Spleen (tissue), 11 donors: ENCODE measurements around the gene N4BP3. TPM values are rescaled to one million over a fixed set of nuclear protein-coding genes. Genes with fewer than 3 reads are reported as not detected.

Source experiments
- DNase-seq: peaks from one replicate; pipeline ENCODE4 v3.0.0-alpha.2; 2020
- H3K27ac ChIP-seq, 8 donors: fragments of 200-600 bp; sonication (generic) in 7 of 8; 1 replicate in 4 of 8; 2 replicates in 4 of 8; pipeline versions ENCODE4 v1.5.0 to v1.8.0; 2016 to 2021; ENCODE audit warnings: inconsistent platforms in 4 of 8, mild to moderate bottlenecking in 4 of 8, moderate library complexity in 1 of 8
- H3K27me3 ChIP-seq, 7 donors: fragments of 200-600 bp; sonication (generic) in 6 of 7; replicated peaks in 1 of 7; 1 replicate in 4 of 7; 2 replicates in 3 of 7; pipeline versions ENCODE4 v1.5.0 to v1.8.0; 2016 to 2021; ENCODE audit warnings: inconsistent platforms in 3 of 7, mild to moderate bottlenecking in 1 of 7
- H3K36me3 ChIP-seq, 6 donors: fragments of 200-600 bp; sonication (generic) in 5 of 6; 1 replicate in 4 of 6; 2 replicates in 2 of 6; pipeline versions ENCODE4 v1.5.0 to v1.8.0; 2016 to 2021; ENCODE audit warnings: inconsistent platforms in 2 of 6
- H3K4me1 ChIP-seq, 6 donors: fragments of 200-600 bp; sonication (generic) in 5 of 6; 1 replicate in 3 of 6; 2 replicates in 3 of 6; pipeline versions ENCODE4 v1.5.0 to v1.8.0; 2016 to 2021; ENCODE audit warnings: inconsistent platforms in 3 of 6
- H3K4me3 ChIP-seq, 8 donors: fragments of 200-600 bp; sonication (generic) in 7 of 8; 1 replicate in 4 of 8; 2 replicates in 4 of 8; pipeline versions ENCODE4 v1.5.0 to v1.8.0; 2016 to 2021; ENCODE audit warnings: inconsistent platforms in 4 of 8, mild to moderate bottlenecking in 4 of 8, moderate library complexity in 2 of 8
- H3K9me3 ChIP-seq, 8 donors: fragments of 200-600 bp; sonication (generic) in 7 of 8; 1 replicate in 4 of 8; 2 replicates in 4 of 8; pipeline versions ENCODE4 v1.5.0 to v1.8.0; 2016 to 2021; ENCODE audit warnings: inconsistent platforms in 4 of 8
- POLR2A ChIP-seq, 3 donors: fragments of 450-650 bp; IDR thresholded peaks; one replicate each; pipeline ENCODE4 v1.5.1; 2017; ENCODE audit warnings: antibody characterized with exemption in 3 of 3, mild to moderate bottlenecking in 1 of 3
- POLR2AphosphoS5 ChIP-seq, 3 donors: sonication (generic); formaldehyde crosslinking; IDR thresholded peaks; one replicate each; pipeline ENCODE4 v1.5.1; 2017; ENCODE audit warnings: antibody characterized with exemption in 3 of 3
- WGBS, 5 donors: extraction: QIAGEN DNeasy Blood & Tissue Kit in 3 of 5; methylation state at CpG; one replicate each; pipeline versions ENCODE4 v1.1.5 to v1.1.7; 2013 to 2018; 5-methylcytosine and 5-hydroxymethylcytosine counted together
- intact Hi-C: fragments of 100-400 bp; cut with DNase I; formaldehyde crosslinking; loops from one replicate; pipeline ENCODE4 v1.15.0; 2023; ENCODE audit warnings: low total_unique reads
- polyA plus RNA-seq, 3 donors: library from polyadenylated mRNA; stranded (reverse); fragments of 200-250 nt; gene quantifications; one replicate each; pipeline ENCODE4 v1.2.1, GENCODE V29; 2013
- total RNA-seq, 7 donors: library from RNA; depleted of rRNA in 3 of 7; stranded (reverse); fragments of >200 nt in 3 of 7; fragmentation: NEBNext Ultra II Directional in 4 of 7; extraction: Animal tissue kit (Norgen Biotek cat#: 25700) in 4 of 7; gene quantifications; one replicate each; pipeline versions ENCODE4 v1.1.0 to v1.2.1, GENCODE V29; 2016 to 2021
- TF ChIP-seq, protein P1 (sequence below), 11 experiments: fragments of 200-600 bp in 7 of 11; fragments of 450-650 bp in 4 of 11; sonication (generic) in 4 of 11; IDR thresholded peaks in 8 of 11; conservative IDR thresholded peaks in 3 of 11; 1 replicate in 7 of 11; 2 replicates in 4 of 11; pipeline versions ENCODE4 v1.4.0 to v1.8.0; 2016 to 2021; ENCODE audit warnings: antibody characterized with exemption in 11 of 11, inconsistent platforms in 4 of 11, mild to moderate bottlenecking in 1 of 11
- donor health status: healthy with polysubstance abuse.
- donor health status: DM: no; HTN: no; CAD: no; lungs with moderate emphysema.
- donor health status: DM: no; HTN: no; CAD: no.
- donor health status: Bipolar disorder and iron deficiency.
- donor health status: healthy.
- donor health status: DM: no; HTN: no; CAD: no.
- donor health status: DM: yes; HTN: yes; CAD: no.

Gene N4BP3
- total and polyA plus RNA-seq, 10 donors, result 1.2 to 6.6 (median 3.5) TPM

DNA sequence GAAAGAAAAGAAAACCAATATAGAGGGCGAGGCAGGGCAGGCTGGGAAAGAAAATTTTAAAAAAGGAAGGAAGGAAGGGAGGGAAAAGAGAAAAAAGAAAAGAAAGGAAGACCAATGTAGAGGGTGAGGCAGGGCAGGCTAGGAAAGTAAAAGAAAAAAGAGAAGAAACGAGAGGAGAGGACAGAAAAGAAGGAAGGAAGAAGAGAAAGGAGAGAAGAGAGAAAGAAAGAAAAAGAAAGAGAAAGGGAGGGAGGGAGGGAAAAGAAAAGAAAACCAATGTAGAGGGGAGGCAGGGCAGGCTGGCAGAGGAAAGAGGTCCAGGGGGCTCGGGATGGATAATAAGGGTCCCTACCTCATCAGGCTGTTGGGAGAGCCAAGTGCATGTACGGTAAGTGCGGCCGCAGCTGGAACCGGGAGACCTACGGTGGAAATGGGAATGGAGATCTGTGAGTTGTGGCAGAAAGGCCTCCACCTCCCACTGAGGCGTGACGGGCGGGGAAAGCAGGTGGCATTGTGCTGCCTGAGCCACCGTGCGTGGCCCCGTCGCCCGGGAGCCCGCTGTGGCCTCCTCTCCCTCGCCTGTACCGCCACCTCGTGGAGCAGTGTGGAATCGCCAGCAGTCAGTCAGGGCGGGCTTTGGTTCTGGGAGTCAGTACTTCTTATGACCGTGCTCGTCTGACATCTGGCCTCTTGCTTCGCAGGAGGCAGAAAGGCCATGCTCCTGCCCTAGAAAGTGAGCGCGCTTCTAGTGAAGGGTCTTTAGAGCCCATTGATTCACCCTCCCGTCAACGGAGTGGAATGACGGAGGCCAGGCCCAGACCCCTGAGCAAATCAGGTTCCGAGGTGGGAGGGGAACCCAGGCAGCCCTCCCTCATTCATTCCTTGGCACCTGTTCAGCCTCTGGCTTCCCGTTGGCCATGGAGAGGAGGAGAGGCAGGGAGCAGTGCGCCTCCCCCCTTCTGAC is 50.7 kb downstream of the N4BP3 start:
- Histone ChIP-seq H3K27ac (no peak overlapping the region), H3K4me1 (peaks cover 0 to 12% (median 9%) of the 10 kb centered on the region in 6 donors), H3K9me3 (no peaks in the 10 kb centered on the region), H3K36me3 (no peaks in the 10 kb centered on the region), H3K4me3 (peak overlapping the region in 2 of 8 donors; percentile 25 to 50), H3K27me3 (peaks cover 0 to 39% (median 6%) of the 10 kb centered on the region in 7 donors)
- DNase-seq, result peak; percentile 97
- TF ChIP-seq POLR2A (IDR thresholded peaks at IDR 0.05), result no peak
- TF ChIP-seq, protein P1, sequence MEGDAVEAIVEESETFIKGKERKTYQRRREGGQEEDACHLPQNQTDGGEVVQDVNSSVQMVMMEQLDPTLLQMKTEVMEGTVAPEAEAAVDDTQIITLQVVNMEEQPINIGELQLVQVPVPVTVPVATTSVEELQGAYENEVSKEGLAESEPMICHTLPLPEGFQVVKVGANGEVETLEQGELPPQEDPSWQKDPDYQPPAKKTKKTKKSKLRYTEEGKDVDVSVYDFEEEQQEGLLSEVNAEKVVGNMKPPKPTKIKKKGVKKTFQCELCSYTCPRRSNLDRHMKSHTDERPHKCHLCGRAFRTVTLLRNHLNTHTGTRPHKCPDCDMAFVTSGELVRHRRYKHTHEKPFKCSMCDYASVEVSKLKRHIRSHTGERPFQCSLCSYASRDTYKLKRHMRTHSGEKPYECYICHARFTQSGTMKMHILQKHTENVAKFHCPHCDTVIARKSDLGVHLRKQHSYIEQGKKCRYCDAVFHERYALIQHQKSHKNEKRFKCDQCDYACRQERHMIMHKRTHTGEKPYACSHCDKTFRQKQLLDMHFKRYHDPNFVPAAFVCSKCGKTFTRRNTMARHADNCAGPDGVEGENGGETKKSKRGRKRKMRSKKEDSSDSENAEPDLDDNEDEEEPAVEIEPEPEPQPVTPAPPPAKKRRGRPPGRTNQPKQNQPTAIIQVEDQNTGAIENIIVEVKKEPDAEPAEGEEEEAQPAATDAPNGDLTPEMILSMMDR (IDR thresholded peaks at IDR 0.05 in 8 of 11, conservative IDR thresholded peaks at IDR 0.05 in 3 of 11), result peak; percentile 96 to 99 (median 99)
- TF ChIP-seq POLR2AphosphoS5 (IDR thresholded peaks at IDR 0.05), result peak; percentile 50 to 78 (median 67)
- intact Hi-C loops, result loop anchor here (5.0 kb wide), 1 partner anchor 87 kb away; no protein-coding TSS in a partner anchor
- WGBS, 5 donors, result 11 to 14% (median 13%) methylated on average over 29 to 33 of the region's 33 CpGs

DNA sequence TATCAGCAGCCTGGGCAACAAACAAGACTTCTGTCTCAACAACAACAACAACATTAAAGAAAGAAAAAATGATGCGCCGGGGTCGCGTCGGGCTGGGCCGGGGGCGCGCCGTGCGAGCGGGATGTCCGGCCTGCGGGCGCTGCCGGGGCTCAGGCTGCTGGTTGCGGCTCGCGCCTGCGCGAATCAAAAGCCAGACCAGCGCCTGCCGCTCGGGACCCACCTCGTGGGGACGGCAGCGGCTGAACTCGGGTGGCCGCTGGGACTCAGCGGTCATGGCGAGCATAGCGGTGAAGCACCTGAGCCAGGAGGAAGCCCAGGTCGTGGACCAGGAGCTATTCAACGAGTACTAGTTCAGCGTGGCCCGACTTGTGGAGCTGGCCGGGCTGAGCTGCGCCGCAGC is 52.2 kb downstream of the N4BP3 start:
- no peak for DNase-seq
- intact Hi-C loops, result no loop called here
- TF ChIP-seq POLR2AphosphoS5 (IDR thresholded peaks at IDR 0.05), result no peak
- TF ChIP-seq POLR2A (IDR thresholded peaks at IDR 0.05), result no peak
- TF ChIP-seq, protein P1 (IDR thresholded peaks at IDR 0.05 in 8 of 11, conservative IDR thresholded peaks at IDR 0.05 in 3 of 11), result no peak
- H3K27me3 ChIP-seq, result peaks cover 0 to 39% (median 6%) of the 10 kb centered on the region in 7 donors
- no peak overlapping the region for H3K27ac ChIP-seq
- H3K9me3 ChIP-seq, result no peaks in the 10 kb centered on the region
- 38 to 75% (median 59%) methylated on average over 24 to 38 of the region's 38 CpGs for WGBS, 5 donors
- peaks cover 0 to 12% (median 9%) of the 10 kb centered on the region in 6 donors for H3K4me1 ChIP-seq
- H3K36me3 ChIP-seq, result no peaks in the 10 kb centered on the region
- H3K4me3 ChIP-seq, result no peak overlapping the region

DNA sequence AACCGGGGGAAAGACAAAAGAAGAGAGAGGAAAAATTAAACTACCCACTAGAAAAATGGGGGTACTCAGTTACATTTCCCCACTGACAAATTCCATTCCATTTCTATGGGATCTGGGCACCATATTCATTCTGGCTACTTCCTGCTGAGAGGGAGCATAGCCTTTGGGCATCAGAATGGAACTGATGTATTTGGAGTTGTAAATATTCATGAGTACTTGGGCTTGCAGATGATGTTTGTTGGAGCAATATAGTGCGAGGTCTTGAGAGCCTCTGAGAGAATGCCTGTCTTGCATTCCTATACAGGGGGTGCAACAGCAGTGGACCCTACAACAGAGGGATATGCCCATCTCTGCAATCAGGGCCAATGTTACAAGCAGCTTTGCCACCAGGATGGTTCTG is 57.1 kb downstream of the N4BP3 start:
- TF ChIP-seq POLR2A (IDR thresholded peaks at IDR 0.05), result no peak
- H3K27ac ChIP-seq, result no peak overlapping the region
- no peaks in the 10 kb centered on the region for H3K36me3 ChIP-seq
- peaks cover 0 to 9% (median 3%) of the 10 kb centered on the region in 7 donors for H3K27me3 ChIP-seq
- 90 to 94% (median 93%) methylated on average over 2 of the region's 2 CpGs for WGBS, 5 donors
- no peak overlapping the region for H3K4me3 ChIP-seq
- no peaks in the 10 kb centered on the region for H3K4me1 ChIP-seq
- intact Hi-C loops, result no loop called here
- no peaks in the 10 kb centered on the region for H3K9me3 ChIP-seq
- no peak for DNase-seq

DNA sequence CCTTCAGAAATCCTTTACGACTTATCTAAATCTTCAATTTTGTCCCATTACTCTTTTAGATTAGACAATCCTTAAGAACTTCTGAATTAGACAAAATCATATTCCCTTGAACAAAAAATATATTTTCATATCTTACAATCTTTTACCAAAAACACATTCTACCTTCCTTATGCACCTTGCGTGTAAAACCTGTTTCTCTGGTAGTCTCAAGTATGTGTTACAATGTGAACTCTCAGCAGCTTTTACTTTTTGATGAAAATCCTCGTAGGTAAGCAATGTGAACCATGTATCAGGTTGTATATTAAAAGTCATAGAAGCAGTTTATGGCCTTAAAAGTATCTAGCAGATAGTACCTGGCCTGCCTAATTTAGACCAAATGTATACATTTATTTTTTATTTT is 61.1 kb downstream of the N4BP3 start:
- Histone ChIP-seq H3K36me3 (no peaks in the 10 kb centered on the region), H3K4me1 (no peaks in the 10 kb centered on the region), H3K27me3 (no peaks in the 10 kb centered on the region), H3K9me3 (no peaks in the 10 kb centered on the region), H3K4me3 (no peak overlapping the region), H3K27ac (no peak overlapping the region)
- TF ChIP-seq POLR2AphosphoS5 (IDR thresholded peaks at IDR 0.05), result no peak
- TF ChIP-seq, protein P1 (IDR thresholded peaks at IDR 0.05 in 8 of 11, conservative IDR thresholded peaks at IDR 0.05 in 3 of 11), result no peak
- TF ChIP-seq POLR2A (IDR thresholded peaks at IDR 0.05), result no peak
- intact Hi-C loops, result no loop called here
- WGBS, 5 donors, result 89 to 96% (median 90%) methylated on average over 3 of the region's 3 CpGs
- DNase-seq, result no peak

Other genes with a start within 250 kb of the N4BP3 start
- gene PROP1, start 117.3 kb upstream of the N4BP3 start, total RNA-seq, result not detected
- not detected for gene PROP1, start 117.3 kb upstream of the N4BP3 start, polyA plus RNA-seq
- 10 to 100 TPM; 32.3 to 52.8 (median 36.3) TPM for gene RMND5B, start 17.5 kb downstream of the N4BP3 start, total RNA-seq
- gene RMND5B, start 17.5 kb downstream of the N4BP3 start, polyA plus RNA-seq, result 10 to 100 TPM; 22.2 to 37.9 (median 23.3) TPM
- gene NHP2, start 40.4 kb downstream of the N4BP3 start, total RNA-seq, result 100 to 1,000 TPM in 2 of 7 donors, 10 to 100 TPM in 5; 53.7 to 115 (median 81.5) TPM
- gene NHP2, start 40.4 kb downstream of the N4BP3 start, polyA plus RNA-seq, result 100 to 1,000 TPM; 113 to 162 (median 153) TPM
- gene GMCL2, start 73.8 kb downstream of the N4BP3 start, total RNA-seq, result not detected
- under 1 TPM in 1 of 3 donors, not detected in 2; 0.03 TPM for gene GMCL2, start 73.8 kb downstream of the N4BP3 start, polyA plus RNA-seq
- gene HNRNPAB, start 91.0 kb downstream of the N4BP3 start, total RNA-seq, result 100 to 1,000 TPM in 4 of 7 donors, 10 to 100 TPM in 3; 55.9 to 136 (median 113) TPM
- gene HNRNPAB, start 91.0 kb downstream of the N4BP3 start, polyA plus RNA-seq, result 100 to 1,000 TPM in 2 of 3 donors, 10 to 100 TPM in 1; 88.2 to 144 (median 120) TPM
- 100 to 1,000 TPM in 6 of 7 donors, 10 to 100 TPM in 1; 91.8 to 209 (median 132) TPM for gene PHYKPL, start 119.3 kb downstream of the N4BP3 start, total RNA-seq
- 10 to 100 TPM; 46.9 to 82.7 (median 74.5) TPM for gene PHYKPL, start 119.3 kb downstream of the N4BP3 start, polyA plus RNA-seq